HepG2 (cell line): ENCODE measurements around the gene DTHD1. TPM values are rescaled to one million over a fixed set of nuclear protein-coding genes. Genes with fewer than 3 reads are reported as not detected.

Experiments
- ATAC-seq: fragments of 200-7000 bp; cut with Tn5 transposase; 3 replicates; pipeline ENCODE4 v1.9.1; 2020; ENCODE audit warnings: mild to moderate bottlenecking, moderate library complexity
- BruUV-seq: library from RNA; stranded (reverse); fragments of 400-500 nt; replicated peaks from 2 replicates; lab custom pipeline; 2021; lab: Mats Ljungman, UMichigan
- CTCF ChIA-PET: fragments of 300-600 bp; formaldehyde crosslinking; extraction: SDS; loops from one replicate; lab custom pipeline; 2021; ENCODE audit warnings: low total read pairs, inconsistent platforms, low intra/inter-chr PET ratio; lab: Yijun Ruan, JAX
- POLR2A ChIA-PET: fragments of 350-600 bp; sonication (Branson Sonifier 250); formaldehyde crosslinking; loops from one replicate; lab custom pipeline; 2020; ENCODE audit warnings: antibody characterized with exemption, inconsistent platforms; lab: Yijun Ruan, JAX
- DNase-seq: peaks from one replicate; pipeline ENCODE4 v3.0.0-alpha.2; 2015; ENCODE audit warnings: low spot score
- FAIRE-seq: peaks from 3 replicates; lab custom pipeline; 2011; peaks lifted over from hg19 to GRCh38; lab: Jason Lieb, UNC
- H2AFZ ChIP-seq: one replicate; pipeline ENCODE4 v1.6.1; 2011; ENCODE audit warnings: low read length, inconsistent platforms
- H3K27ac ChIP-seq: fragments of 300-600 bp; 3 replicates; pipeline ENCODE4 v1.8.0; 2011; ENCODE audit warnings: mixed run types, mild to moderate bottlenecking, mixed read lengths, low read length, inconsistent platforms; ENCODE audit not compliant: insufficient read depth; ENCODE audit errors: extremely low read length
- H3K27me3 ChIP-seq, 2 experiments: fragments of 200-600 bp in 1 of 2; 2 replicates in 1 of 2; 3 replicates in 1 of 2; pipeline versions ENCODE4 v1.6.0 to v1.8.0; 2011; ENCODE audit warnings: low read length in 2 of 2, mild to moderate bottlenecking in 2 of 2, moderate library complexity in 2 of 2, inconsistent platforms in 1 of 2; ENCODE audit not compliant: insufficient read depth in 2 of 2, control insufficient read depth in 1 of 2
- H3K36me3 ChIP-seq, 2 experiments: fragments of 200-600 bp in 1 of 2; replicated peaks in 1 of 2; 2 replicates in 1 of 2; 3 replicates in 1 of 2; pipeline versions ENCODE4 v1.5.1 to v1.8.0; 2011; ENCODE audit warnings: low read length in 2 of 2, inconsistent platforms in 1 of 2; ENCODE audit not compliant: insufficient read depth in 2 of 2, control insufficient read depth in 1 of 2
- H3K4me1 ChIP-seq: 2 replicates; pipeline ENCODE4 v1.5.1; 2012; ENCODE audit warnings: low read length, inconsistent platforms; ENCODE audit not compliant: insufficient read depth
- H3K4me2 ChIP-seq: 2 replicates; pipeline ENCODE4 v1.6.0; 2011; ENCODE audit warnings: low read depth, low read length, inconsistent platforms
- H3K4me3 ChIP-seq, 3 experiments: fragments of 200-600 bp in 1 of 3; sonication (generic), shearing (Covaris generic) in 1 of 3; replicated peaks in 1 of 3; 2 replicates each; pipeline ENCODE4 v1.5.1; 2011 to 2016; ENCODE audit warnings: low read length in 3 of 3, inconsistent platforms in 2 of 3, low read depth in 2 of 3, mild to moderate bottlenecking in 2 of 3, control low read depth in 1 of 3, mixed read lengths in 1 of 3; ENCODE audit not compliant: insufficient read depth in 1 of 3
- H3K79me2 ChIP-seq: one replicate; pipeline ENCODE4 v1.6.1; 2011; ENCODE audit warnings: low read length, inconsistent platforms; ENCODE audit not compliant: insufficient read depth
- H3K9ac ChIP-seq: 2 replicates; pipeline ENCODE4 v1.6.0; 2011; ENCODE audit warnings: mild to moderate bottlenecking, low read depth, low read length, inconsistent platforms; ENCODE audit not compliant: insufficient read depth
- H3K9me3 ChIP-seq: 2 replicates; pipeline ENCODE4 v1.5.1; 2012; ENCODE audit warnings: mild to moderate bottlenecking, low read length
- H4K20me1 ChIP-seq: 2 replicates; pipeline ENCODE4 v1.6.0; 2011; ENCODE audit warnings: inconsistent platforms, mild to moderate bottlenecking, low read length, moderate library complexity; ENCODE audit not compliant: insufficient read depth
- ARID2 ChIP-seq: sonication (generic); formaldehyde crosslinking; IDR thresholded peaks from 2 replicates; pipeline ENCODE4 v1.8.1; 2022; ENCODE audit warnings: mild to moderate bottlenecking, missing genetic modification reagents, borderline replicate concordance
- CEBPB ChIP-seq: IDR thresholded peaks from 2 replicates; pipeline ENCODE4 v1.6.1; 2011; ENCODE audit warnings: low read depth, low read length, improper control_type of control experiment, borderline replicate concordance
- CHD2 ChIP-seq: IDR thresholded peaks from 2 replicates; pipeline ENCODE4 v1.6.1; 2011; ENCODE audit warnings: low read depth, low read length, improper control_type of control experiment
- ELK4 ChIP-seq: sonication (generic); formaldehyde crosslinking; IDR thresholded peaks from 2 replicates; pipeline ENCODE4 v1.9.0; 2021; ENCODE audit warnings: missing genetic modification reagents, borderline replicate concordance
- FOXK1 ChIP-seq: sonication (generic); formaldehyde crosslinking; IDR thresholded peaks from 2 replicates; pipeline ENCODE4 v1.4.0; 2020; ENCODE audit warnings: low read depth, missing genetic modification reagents, borderline replicate concordance
- GABPA ChIP-seq, 2 experiments: IDR thresholded peaks; 2 replicates each; pipeline ENCODE4 v1.6.1; 2011 to 2016; ENCODE audit warnings: low read depth in 2 of 2, low read length in 1 of 2, missing biosample characterization in 1 of 2, missing genetic modification characterization in 1 of 2
- HMGA1 ChIP-seq: sonication (generic); formaldehyde crosslinking; conservative IDR thresholded peaks from 2 replicates; pipeline ENCODE4 v1.4.0; 2020; ENCODE audit warnings: missing genetic modification reagents
- KDM1A ChIP-seq: IDR thresholded peaks from 2 replicates; pipeline ENCODE4 v1.6.1; 2016; ENCODE audit warnings: missing compliant biosample characterization
- PLRG1 ChIP-seq: fragments of 450-650 bp; conservative IDR thresholded peaks from 2 replicates; pipeline ENCODE4 v1.6.1; 2016
- YEATS4 ChIP-seq: sonication (generic); formaldehyde crosslinking; IDR thresholded peaks from 2 replicates; pipeline ENCODE4 v1.4.0; 2020; ENCODE audit warnings: missing genetic modification reagents, borderline replicate concordance
- ZFP36L1 ChIP-seq: sonication (generic); formaldehyde crosslinking; IDR thresholded peaks from 2 replicates; pipeline ENCODE4 v1.8.0; 2022; ENCODE audit warnings: mild to moderate bottlenecking, missing genetic modification reagents, moderate library complexity
- ZFP41 ChIP-seq: sonication (generic); formaldehyde crosslinking; IDR thresholded peaks from 2 replicates; pipeline ENCODE4 v1.4.0; 2020; ENCODE audit warnings: mild to moderate bottlenecking, missing genetic modification reagents, borderline replicate concordance
- ZIK1 ChIP-seq: sonication (generic); formaldehyde crosslinking; IDR thresholded peaks from 2 replicates; pipeline ENCODE4 v1.5.0; 2020; ENCODE audit warnings: mild to moderate bottlenecking, low read depth, missing genetic modification reagents, borderline replicate concordance
- ZNF598 ChIP-seq: sonication (generic); formaldehyde crosslinking; IDR thresholded peaks from 2 replicates; pipeline ENCODE4 v1.5.1; 2020; ENCODE audit warnings: mild to moderate bottlenecking, missing genetic modification reagents, borderline replicate concordance
- WGBS: methylation state at CpG from one replicate; pipeline ENCODE4 v1.1.6; 2017; ENCODE audit warnings: low lambda C conversion rate; 5-methylcytosine and 5-hydroxymethylcytosine counted together
- in situ Hi-C: cut with HindIII; loops from 2 replicates; pipeline ENCODE4 v1.10.0; 2017; ENCODE audit warnings: low pct_unique_long_range_greater_than_20kb; ENCODE audit not compliant: extremely low pct_ligation_motif_present
- intact Hi-C: fragments of 100-400 bp; cut with micrococcal nuclease; formaldehyde crosslinking; loops from one replicate; pipeline ENCODE4 v1.10.0; 2022; ENCODE audit not compliant: unreplicated experiment
- polyA plus RNA-seq, 8 experiments: library from polyadenylated mRNA; depleted of rRNA in 3 of 8; stranded (reverse) in 7 of 8; unstranded in 1 of 8; fragments of >200 nt; fragmentation: Illumina TruSeq in 4 of 8; extraction: Trizol in 4 of 8; gene quantifications; 2 replicates each; pipeline versions ENCODE4 v1.2.1 to v1.2.3, GENCODE V29; 2011 to 2016; ENCODE audit warnings: low read depth in 4 of 8, missing spikeins in 1 of 8, mixed read lengths in 1 of 8; ENCODE audit not compliant: insufficient read depth in 1 of 8
- total RNA-seq, 5 experiments: library from RNA; depleted of rRNA; stranded (reverse); fragments of >200 nt; fragmentation: Illumina TruSeq; extraction: Trizol; gene quantifications; 2 replicates each; pipeline ENCODE4 v1.2.3, GENCODE V29; 2016; ENCODE audit warnings: low read depth in 1 of 5

DTHD1 gene
- total and polyA plus RNA-seq, 2 of the 13 experiments (the other 11 are each of a cell fraction or from before 2014, with no cell fraction given), result not detected

GRCh38 chr4:36385951-36386571 lies 104.6 kb downstream of the DTHD1 start:
- no peak overlapping the region for H2AFZ ChIP-seq
- ChIA-PET CTCF (no interaction called here), POLR2A (no interaction called here)
- no peaks in the 10 kb centered on the region for H3K79me2 ChIP-seq
- H3K9ac ChIP-seq, result no peak overlapping the region
- intact Hi-C loops (no loop called here), in situ Hi-C loops (no loop called here)
- H3K27me3 ChIP-seq, result no peaks in the 10 kb centered on the region
- H3K4me2 ChIP-seq, result no peak overlapping the region
- ATAC-seq, result no peak
- BruUV-seq, result no TSS peak
- DNase-seq, result no peak
- no peaks in the 10 kb centered on the region for H3K36me3 ChIP-seq
- 11% methylated on average over 5 of the region's 5 CpGs for WGBS
- no peak overlapping the region for H3K27ac ChIP-seq
- H3K4me3 ChIP-seq, result no peak overlapping the region
- no peaks in the 10 kb centered on the region for H4K20me1 ChIP-seq
- H3K4me1 ChIP-seq, result no peaks in the 10 kb centered on the region
- H3K9me3 ChIP-seq, result no peaks in the 10 kb centered on the region
- TF ChIP-seq CHD2, result no peak
- no peak for TF ChIP-seq CEBPB
- TF ChIP-seq ZIK1 (CRISPR knock-in tag), result no peak
- TF ChIP-seq ARID2 (CRISPR knock-in tag), result no peak
- TF ChIP-seq KDM1A, result no peak
- TF ChIP-seq PLRG1, result no peak
- no peak for TF ChIP-seq ZFP41
- no peak for TF ChIP-seq ZFP36L1 (CRISPR knock-in tag)
- TF ChIP-seq GABPA (IDR thresholded peaks at IDR 0.05; ENCODE audit: low read depth, low read length), result no peak
- no peak for TF ChIP-seq GABPA (CRISPR knock-in tag; IDR thresholded peaks at IDR 0.05; ENCODE audit: low read depth)
- no peak for TF ChIP-seq FOXK1
- TF ChIP-seq ELK4, result no peak
- no peak for TF ChIP-seq ZNF598 (CRISPR knock-in tag)
- no peak for TF ChIP-seq YEATS4 (CRISPR knock-in tag)
- TF ChIP-seq HMGA1 (CRISPR knock-in tag), result no peak
- no peak for FAIRE-seq
